HepG2 (cell line): ENCODE results near the gene SERPINB6. TPM values are rescaled to one million over a fixed set of nuclear protein-coding genes. Genes with fewer than 3 reads are reported as not detected.

ENCODE experiments used
- AGO1 ChIP-seq: fragments of 200-400 bp; formaldehyde crosslinking; IDR thresholded peaks from 2 replicates; pipeline ENCODE4 v1.6.1; 2017; ENCODE audit warnings: mild to moderate bottlenecking, low read depth, low read length, moderate library complexity; ENCODE audit not compliant: poor library complexity, severe bottlenecking
- HNRNPH1 ChIP-seq: fragments of 200-400 bp; formaldehyde crosslinking; optimal IDR thresholded peaks from 2 replicates; pipeline ENCODE3; 2017; ENCODE audit warnings: mild to moderate bottlenecking, low read depth, low read length
- HOXD1 ChIP-seq: sonication (generic); formaldehyde crosslinking; IDR thresholded peaks from 2 replicates; pipeline ENCODE4 v1.5.0; 2020; ENCODE audit warnings: missing genetic modification reagents
- JUND ChIP-seq: sonication (generic); formaldehyde crosslinking; IDR thresholded peaks from 2 replicates; pipeline ENCODE4 v1.8.0; 2022; ENCODE audit warnings: mild to moderate bottlenecking, missing genetic modification reagents
- MLLT10 ChIP-seq: sonication (generic); formaldehyde crosslinking; IDR thresholded peaks from 2 replicates; pipeline ENCODE4 v1.4.0; 2020; ENCODE audit warnings: missing genetic modification reagents
- MTA1 ChIP-seq: sonication (generic); formaldehyde crosslinking; IDR thresholded peaks from 2 replicates; pipeline ENCODE4 v1.4.0; 2020; ENCODE audit warnings: missing genetic modification reagents, mild to moderate bottlenecking, borderline replicate concordance
- ZFP36L1 ChIP-seq: sonication (generic); formaldehyde crosslinking; IDR thresholded peaks from 2 replicates; pipeline ENCODE4 v1.8.0; 2022; ENCODE audit warnings: mild to moderate bottlenecking, missing genetic modification reagents, moderate library complexity
- ZNF20 ChIP-seq: sonication (generic); formaldehyde crosslinking; IDR thresholded peaks from 2 replicates; pipeline ENCODE4 v1.4.0; 2020; ENCODE audit warnings: mild to moderate bottlenecking, moderate library complexity, missing genetic modification reagents
- ZNF331 ChIP-seq: sonication (generic); formaldehyde crosslinking; IDR thresholded peaks from 2 replicates; pipeline ENCODE4 v1.4.0; 2020; ENCODE audit warnings: missing genetic modification reagents
- ZNF547 ChIP-seq: sonication (generic); formaldehyde crosslinking; IDR thresholded peaks from 2 replicates; pipeline ENCODE4 v1.5.1; 2020; ENCODE audit warnings: mild to moderate bottlenecking, missing genetic modification reagents
- ZNF564 ChIP-seq: sonication (generic); formaldehyde crosslinking; IDR thresholded peaks from 2 replicates; pipeline ENCODE4 v1.8.1; 2023; ENCODE audit warnings: mild to moderate bottlenecking, missing genetic modification reagents
- ZNF737 ChIP-seq: sonication (generic); formaldehyde crosslinking; IDR thresholded peaks from 2 replicates; pipeline ENCODE4 v1.5.0; 2020; ENCODE audit warnings: missing genetic modification reagents, mild to moderate bottlenecking, borderline replicate concordance
- ZNF75D ChIP-seq: sonication (generic); formaldehyde crosslinking; IDR thresholded peaks from 2 replicates; pipeline ENCODE4 v1.8.1; 2023; ENCODE audit warnings: missing genetic modification reagents, mild to moderate bottlenecking, borderline replicate concordance
- ZNF766 ChIP-seq: sonication (generic); formaldehyde crosslinking; IDR thresholded peaks from 2 replicates; pipeline ENCODE4 v1.5.0; 2020; ENCODE audit warnings: missing genetic modification reagents, borderline replicate concordance
- polyA plus RNA-seq, 8 experiments: library from polyadenylated mRNA; depleted of rRNA in 3 of 8; stranded (reverse) in 7 of 8; unstranded in 1 of 8; fragments of >200 nt; fragmentation: Illumina TruSeq in 4 of 8; extraction: Trizol in 4 of 8; gene quantifications; 2 replicates each; pipeline versions ENCODE4 v1.2.1 to v1.2.3, GENCODE V29; 2011 to 2016; ENCODE audit warnings: low read depth in 4 of 8, missing spikeins in 1 of 8, mixed read lengths in 1 of 8; ENCODE audit not compliant: insufficient read depth in 1 of 8
- total RNA-seq, 5 experiments: library from RNA; depleted of rRNA; stranded (reverse); fragments of >200 nt; fragmentation: Illumina TruSeq; extraction: Trizol; gene quantifications; 2 replicates each; pipeline ENCODE4 v1.2.3, GENCODE V29; 2016; ENCODE audit warnings: low read depth in 1 of 5
- TF ChIP-seq, protein P1 (sequence below): sonication (generic); formaldehyde crosslinking; IDR thresholded peaks from 2 replicates; pipeline ENCODE4 v1.5.0; 2020; ENCODE audit warnings: missing genetic modification reagents
- TF ChIP-seq, protein P2 (sequence below): sonication (generic); formaldehyde crosslinking; IDR thresholded peaks from 2 replicates; pipeline ENCODE4 v1.4.0; 2020; ENCODE audit warnings: missing genetic modification reagents
- TF ChIP-seq, protein P3 (sequence below): IDR thresholded peaks from 2 replicates; pipeline ENCODE4 v1.6.1; 2018; ENCODE audit warnings: missing genetic modification reagents, mild to moderate bottlenecking, missing compliant biosample characterization
- TF ChIP-seq, protein P4 (sequence below): sonication (generic); formaldehyde crosslinking; IDR thresholded peaks from 2 replicates; pipeline ENCODE4 v1.4.0; 2020; ENCODE audit warnings: mild to moderate bottlenecking, missing genetic modification reagents, borderline replicate concordance
- TF ChIP-seq, protein P5 (sequence below): sonication (generic); formaldehyde crosslinking; conservative IDR thresholded peaks from 2 replicates; pipeline ENCODE4 v1.8.0; 2022; ENCODE audit warnings: missing genetic modification reagents

The SERPINB6 gene
- total and polyA plus RNA-seq, 2 of the 13 experiments (the other 11 are each of a cell fraction or from before 2014, with no cell fraction given), result 38.2 to 61.3 TPM

DNA sequence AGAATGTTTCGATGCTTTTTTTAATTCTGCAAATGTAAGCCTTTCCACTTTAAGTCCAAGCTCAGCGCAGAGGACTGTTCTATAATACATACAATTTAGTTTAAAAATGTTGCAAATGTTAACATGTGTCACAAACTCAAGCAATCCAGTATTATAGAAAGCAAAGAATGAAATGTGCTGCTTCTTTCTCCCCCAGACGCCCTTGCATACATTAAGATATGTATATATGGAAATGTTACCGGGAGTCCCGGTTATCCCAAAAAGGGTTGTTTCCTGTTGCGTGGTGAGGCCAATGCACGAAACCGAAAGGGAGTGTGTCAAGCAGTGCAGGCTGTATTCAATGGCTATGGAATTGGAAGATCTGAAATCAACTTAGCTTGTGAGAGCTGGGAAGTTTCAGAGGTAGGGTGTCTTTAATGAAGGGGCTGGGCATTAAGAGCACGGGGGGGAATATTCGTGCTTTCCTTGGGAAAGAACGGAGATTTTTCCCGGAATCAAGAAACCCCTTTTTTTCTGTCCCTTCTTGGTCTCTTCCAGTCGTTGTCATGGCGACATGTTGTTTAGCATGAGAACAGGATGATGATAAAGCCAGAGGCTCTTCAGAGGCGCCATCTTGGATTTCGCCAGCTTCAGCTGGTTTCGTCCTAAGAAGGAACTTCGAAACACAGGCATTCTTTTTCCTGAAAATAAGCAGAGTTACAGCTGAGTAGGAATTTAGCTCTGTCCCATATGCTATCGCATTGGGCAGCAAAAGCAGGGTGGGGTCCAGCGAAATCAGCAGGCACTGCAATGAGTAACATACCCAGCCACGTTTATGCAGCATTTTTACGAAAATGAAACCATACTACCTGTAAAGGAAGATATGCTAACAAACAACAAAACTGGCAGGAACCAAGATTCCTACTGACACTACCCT, 18.2 kb upstream of the SERPINB6 start (continued):
- no peak for TF ChIP-seq ZNF75D (CRISPR knock-in tag)
- TF ChIP-seq HOXD1 (CRISPR knock-in tag), result no peak
- TF ChIP-seq, protein P1, sequence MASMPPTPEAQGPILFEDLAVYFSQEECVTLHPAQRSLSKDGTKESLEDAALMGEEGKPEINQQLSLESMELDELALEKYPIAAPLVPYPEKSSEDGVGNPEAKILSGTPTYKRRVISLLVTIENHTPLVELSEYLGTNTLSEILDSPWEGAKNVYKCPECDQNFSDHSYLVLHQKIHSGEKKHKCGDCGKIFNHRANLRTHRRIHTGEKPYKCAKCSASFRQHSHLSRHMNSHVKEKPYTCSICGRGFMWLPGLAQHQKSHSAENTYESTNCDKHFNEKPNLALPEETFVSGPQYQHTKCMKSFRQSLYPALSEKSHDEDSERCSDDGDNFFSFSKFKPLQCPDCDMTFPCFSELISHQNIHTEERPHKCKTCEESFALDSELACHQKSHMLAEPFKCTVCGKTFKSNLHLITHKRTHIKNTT (CRISPR knock-in tag), result no peak
- no peak for TF ChIP-seq ZNF564
- no peak for TF ChIP-seq ZNF766
- no peak for TF ChIP-seq HNRNPH1
- TF ChIP-seq ZNF737 (CRISPR knock-in tag), result no peak
- TF ChIP-seq MTA1 (CRISPR knock-in tag), result no peak
- TF ChIP-seq, protein P2, sequence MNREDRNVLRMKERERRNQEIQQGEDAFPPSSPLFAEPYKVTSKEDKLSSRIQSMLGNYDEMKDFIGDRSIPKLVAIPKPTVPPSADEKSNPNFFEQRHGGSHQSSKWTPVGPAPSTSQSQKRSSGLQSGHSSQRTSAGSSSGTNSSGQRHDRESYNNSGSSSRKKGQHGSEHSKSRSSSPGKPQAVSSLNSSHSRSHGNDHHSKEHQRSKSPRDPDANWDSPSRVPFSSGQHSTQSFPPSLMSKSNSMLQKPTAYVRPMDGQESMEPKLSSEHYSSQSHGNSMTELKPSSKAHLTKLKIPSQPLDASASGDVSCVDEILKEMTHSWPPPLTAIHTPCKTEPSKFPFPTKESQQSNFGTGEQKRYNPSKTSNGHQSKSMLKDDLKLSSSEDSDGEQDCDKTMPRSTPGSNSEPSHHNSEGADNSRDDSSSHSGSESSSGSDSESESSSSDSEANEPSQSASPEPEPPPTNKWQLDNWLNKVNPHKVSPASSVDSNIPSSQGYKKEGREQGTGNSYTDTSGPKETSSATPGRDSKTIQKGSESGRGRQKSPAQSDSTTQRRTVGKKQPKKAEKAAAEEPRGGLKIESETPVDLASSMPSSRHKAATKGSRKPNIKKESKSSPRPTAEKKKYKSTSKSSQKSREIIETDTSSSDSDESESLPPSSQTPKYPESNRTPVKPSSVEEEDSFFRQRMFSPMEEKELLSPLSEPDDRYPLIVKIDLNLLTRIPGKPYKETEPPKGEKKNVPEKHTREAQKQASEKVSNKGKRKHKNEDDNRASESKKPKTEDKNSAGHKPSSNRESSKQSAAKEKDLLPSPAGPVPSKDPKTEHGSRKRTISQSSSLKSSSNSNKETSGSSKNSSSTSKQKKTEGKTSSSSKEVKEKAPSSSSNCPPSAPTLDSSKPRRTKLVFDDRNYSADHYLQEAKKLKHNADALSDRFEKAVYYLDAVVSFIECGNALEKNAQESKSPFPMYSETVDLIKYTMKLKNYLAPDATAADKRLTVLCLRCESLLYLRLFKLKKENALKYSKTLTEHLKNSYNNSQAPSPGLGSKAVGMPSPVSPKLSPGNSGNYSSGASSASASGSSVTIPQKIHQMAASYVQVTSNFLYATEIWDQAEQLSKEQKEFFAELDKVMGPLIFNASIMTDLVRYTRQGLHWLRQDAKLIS (CRISPR knock-in tag), result no peak
- TF ChIP-seq, protein P3, sequence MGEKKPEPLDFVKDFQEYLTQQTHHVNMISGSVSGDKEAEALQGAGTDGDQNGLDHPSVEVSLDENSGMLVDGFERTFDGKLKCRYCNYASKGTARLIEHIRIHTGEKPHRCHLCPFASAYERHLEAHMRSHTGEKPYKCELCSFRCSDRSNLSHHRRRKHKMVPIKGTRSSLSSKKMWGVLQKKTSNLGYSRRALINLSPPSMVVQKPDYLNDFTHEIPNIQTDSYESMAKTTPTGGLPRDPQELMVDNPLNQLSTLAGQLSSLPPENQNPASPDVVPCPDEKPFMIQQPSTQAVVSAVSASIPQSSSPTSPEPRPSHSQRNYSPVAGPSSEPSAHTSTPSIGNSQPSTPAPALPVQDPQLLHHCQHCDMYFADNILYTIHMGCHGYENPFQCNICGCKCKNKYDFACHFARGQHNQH (CRISPR knock-in tag), result peak; percentile 62; the same call in 1 of the 2 replicates
- TF ChIP-seq, protein P4, sequence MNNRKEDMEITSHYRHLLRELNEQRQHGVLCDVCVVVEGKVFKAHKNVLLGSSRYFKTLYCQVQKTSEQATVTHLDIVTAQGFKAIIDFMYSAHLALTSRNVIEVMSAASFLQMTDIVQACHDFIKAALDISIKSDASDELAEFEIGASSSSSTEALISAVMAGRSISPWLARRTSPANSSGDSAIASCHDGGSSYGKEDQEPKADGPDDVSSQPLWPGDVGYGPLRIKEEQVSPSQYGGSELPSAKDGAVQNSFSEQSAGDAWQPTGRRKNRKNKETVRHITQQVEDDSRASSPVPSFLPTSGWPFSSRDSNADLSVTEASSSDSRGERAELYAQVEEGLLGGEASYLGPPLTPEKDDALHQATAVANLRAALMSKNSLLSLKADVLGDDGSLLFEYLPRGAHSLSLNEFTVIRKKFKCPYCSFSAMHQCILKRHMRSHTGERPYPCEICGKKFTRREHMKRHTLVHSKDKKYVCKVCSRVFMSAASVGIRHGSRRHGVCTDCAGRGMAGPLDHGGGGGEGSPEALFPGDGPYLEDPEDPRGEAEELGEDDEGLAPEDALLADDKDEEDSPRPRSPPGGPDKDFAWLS (CRISPR knock-in tag), result no peak
- peak; percentile 31 for TF ChIP-seq ZNF331 (CRISPR knock-in tag)
- TF ChIP-seq ZNF20, result no peak
- TF ChIP-seq, protein P5, sequence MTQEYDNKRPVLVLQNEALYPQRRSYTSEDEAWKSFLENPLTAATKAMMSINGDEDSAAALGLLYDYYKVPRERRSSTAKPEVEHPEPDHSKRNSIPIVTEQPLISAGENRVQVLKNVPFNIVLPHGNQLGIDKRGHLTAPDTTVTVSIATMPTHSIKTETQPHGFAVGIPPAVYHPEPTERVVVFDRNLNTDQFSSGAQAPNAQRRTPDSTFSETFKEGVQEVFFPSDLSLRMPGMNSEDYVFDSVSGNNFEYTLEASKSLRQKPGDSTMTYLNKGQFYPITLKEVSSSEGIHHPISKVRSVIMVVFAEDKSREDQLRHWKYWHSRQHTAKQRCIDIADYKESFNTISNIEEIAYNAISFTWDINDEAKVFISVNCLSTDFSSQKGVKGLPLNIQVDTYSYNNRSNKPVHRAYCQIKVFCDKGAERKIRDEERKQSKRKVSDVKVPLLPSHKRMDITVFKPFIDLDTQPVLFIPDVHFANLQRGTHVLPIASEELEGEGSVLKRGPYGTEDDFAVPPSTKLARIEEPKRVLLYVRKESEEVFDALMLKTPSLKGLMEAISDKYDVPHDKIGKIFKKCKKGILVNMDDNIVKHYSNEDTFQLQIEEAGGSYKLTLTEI (CRISPR knock-in tag), result no peak
- no peak for TF ChIP-seq ZNF547
- peak; percentile 54 for TF ChIP-seq ZFP36L1
- no peak for TF ChIP-seq MLLT10 (CRISPR knock-in tag)
- no peak for TF ChIP-seq AGO1
- no peak for TF ChIP-seq JUND (CRISPR knock-in tag)
